H1 (cell line): ENCODE measurements around the gene TMUB2. TPM values are rescaled to one million over a fixed set of nuclear protein-coding genes. Genes with fewer than 3 reads are reported as not detected.

Experiments used
- HDAC2 ChIP-seq, 2 experiments: fragments of 300-600 bp in 1 of 2; sonication (generic) in 1 of 2; IDR thresholded peaks; 2 replicates each; pipeline ENCODE4 v1.6.1; 2011 to 2012; ENCODE audit warnings: low read depth in 2 of 2, low read length in 2 of 2, mild to moderate bottlenecking in 2 of 2, moderate library complexity in 2 of 2, borderline replicate concordance in 1 of 2, inconsistent platforms in 1 of 2
- POLR2A ChIP-seq, 2 experiments: IDR thresholded peaks; 1 replicate in 1 of 2; 2 replicates in 1 of 2; pipeline ENCODE4 v1.6.1; 2011; ENCODE audit warnings: low read depth in 2 of 2, low read length in 2 of 2, mild to moderate bottlenecking in 2 of 2; ENCODE audit errors: control extremely low read depth in 1 of 2
- POLR2AphosphoS5 ChIP-seq: IDR thresholded peaks from 2 replicates; pipeline ENCODE4 v1.6.1; 2011; ENCODE audit warnings: low read depth, low read length
- ZNF274 ChIP-seq: IDR thresholded peaks from 2 replicates; pipeline ENCODE4 v1.7.0; 2012; ENCODE audit warnings: low read length, borderline replicate concordance; ENCODE audit errors: extremely low read depth
- polyA plus RNA-seq, 7 experiments: library from polyadenylated mRNA; depleted of rRNA in 3 of 7; stranded (reverse) in 5 of 7; unstranded in 2 of 7; fragments of >200 nt in 5 of 7; fragments of 200-250 nt in 2 of 7; gene quantifications; 1 replicate in 5 of 7; 2 replicates in 1 of 7; 4 replicates in 1 of 7; pipeline versions ENCODE4 v1.2.1 to v1.2.3, GENCODE V29; 2011 to 2013; ENCODE audit warnings: missing spikeins in 2 of 7, mixed read lengths in 2 of 7
- total RNA-seq: library from RNA; stranded (reverse); fragmentation: NEBNext Ultra II Directional; extraction: Animal tissue kit (Norgen Biotek cat#: 25700); gene quantifications from 2 replicates; pipeline ENCODE4 v1.2.1, GENCODE V29; 2021

Gene TMUB2
- total and polyA plus RNA-seq, 2 of the 8 experiments (the other 6 are each of a cell fraction or from before 2014, with no cell fraction given) = 18.5 to 30.5 TPM

- TF ChIP-seq POLR2AphosphoS5 = peak; percentile 66
- TF ChIP-seq HDAC2 (IDR thresholded peaks at IDR 0.05; ENCODE audit: borderline replicate concordance in 1 of 2, low read depth in 2 of 2, low read length in 2 of 2) = 0 out of 4 replicates have a peak, but pooled peaks of 1 of the 2 experiments have one; percentile 7
- no peak for TF ChIP-seq ZNF274
- TF ChIP-seq POLR2A (IDR thresholded peaks at IDR 0.05; ENCODE audit: control extremely low read depth in 1 of 2, low read depth in 2 of 2, low read length in 2 of 2) = peak in 1 of 2 experiments; percentile 60; a peak in 2 of 3 replicates
These were observed 34.5 kb downstream of the TMUB2 start (continued) for GRCh38 chr17:44221084-44221861.
